Stimulated activated CD4-positive, alpha-beta T cell treated with anti-CD3 and anti-CD28 coated beads, Interleukin-15, amount 100 ng/mL, for 24 hours (primary cell): Measurements from ENCODE around the gene ATP2B2.
"Not testable (repeated sequence)": the region's sequence is repeated elsewhere in the genome, so short reads cannot be mapped to it uniquely, and the experiment has no call there.

Experiments
- DNase-seq: peaks from one replicate; pipeline ENCODE4 v3.0.0-alpha.2; 2020

ATP2B2 gene

DNA sequence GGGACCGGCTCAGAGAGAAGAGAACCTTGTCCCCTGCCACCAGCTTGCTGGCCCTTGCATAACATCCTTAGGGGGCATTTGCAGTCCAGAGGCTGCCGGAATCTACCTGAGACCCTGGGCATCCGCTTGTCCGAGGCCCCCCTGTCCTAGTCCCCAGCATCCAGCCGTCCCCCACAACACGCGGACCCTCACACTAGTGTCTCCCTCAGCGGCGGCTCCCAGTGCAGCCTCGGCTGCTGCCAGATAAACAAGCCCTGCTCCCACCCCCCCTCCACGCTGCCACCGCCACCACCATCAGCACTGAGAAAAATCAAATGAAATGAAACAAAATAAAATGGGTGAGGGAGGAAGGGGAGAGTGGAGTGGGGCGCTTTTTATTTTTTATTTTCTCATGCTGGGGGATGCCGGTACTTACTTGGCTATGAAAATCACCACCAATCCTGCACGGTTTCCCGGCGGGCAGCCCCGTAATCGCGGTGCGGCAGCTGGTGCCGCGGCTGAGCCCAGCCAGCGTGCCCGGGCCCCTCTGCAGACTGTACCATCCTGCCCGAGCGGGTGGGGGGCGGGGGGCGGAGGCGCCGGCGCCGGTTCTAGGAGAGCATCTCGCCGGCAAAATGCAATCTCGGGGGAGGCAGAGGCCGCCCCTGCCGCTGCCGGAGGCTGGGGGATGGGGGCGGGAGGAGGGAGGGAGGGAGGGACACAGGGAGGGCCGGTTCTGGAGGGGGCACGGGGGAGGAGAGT lies at the start of gene ATP2B2:
ATP2B2 (minus strand) TSS at position 537 of the 741 bp plus-strand sequence. CDS start 56,043 bp downstream, outside the sequence.
- DNase-seq, result peak; percentile 28

DNA sequence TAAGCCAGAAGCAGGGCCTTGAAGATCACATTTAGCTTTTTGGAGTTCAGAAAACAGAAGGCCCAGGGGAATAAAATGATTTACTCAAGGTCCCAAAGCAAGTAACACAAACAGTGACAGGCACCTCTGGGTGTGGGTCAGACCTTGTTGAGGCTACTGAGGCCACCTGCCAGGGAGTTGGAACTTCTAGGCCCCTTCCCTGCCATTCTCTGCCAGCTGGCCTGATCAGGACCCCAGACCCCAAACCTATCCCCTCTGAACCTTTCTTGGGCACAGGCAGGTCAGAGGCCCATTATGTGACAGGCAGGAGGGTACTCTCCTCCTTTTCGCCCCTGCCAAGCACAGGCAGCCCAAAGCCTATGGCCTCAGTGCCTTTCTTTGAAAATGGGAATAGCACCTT lies 49.4 kb upstream of the ATP2B2 start:
- DNase-seq, result no peak

DNA sequence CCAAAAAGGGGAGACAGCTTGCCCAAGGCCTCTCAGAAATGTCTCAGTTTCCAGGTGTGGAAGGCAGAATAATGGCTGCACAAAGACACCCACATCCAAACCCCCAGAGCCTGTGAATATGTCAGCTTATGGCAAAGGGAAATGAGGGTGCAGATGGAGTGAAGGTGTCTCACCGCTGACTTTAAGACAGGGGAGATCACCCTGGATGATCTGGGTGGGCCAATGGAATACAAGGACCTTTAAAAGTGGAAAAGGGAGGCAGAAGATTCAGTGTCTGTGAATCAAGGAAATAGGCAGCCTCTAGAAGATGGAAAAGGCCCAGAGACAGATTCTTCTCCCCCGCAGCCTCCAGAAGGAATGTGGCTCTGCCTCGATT lies 48.8 kb upstream of the ATP2B2 start:
- no peak for DNase-seq

- DNase-seq, result no peak
Observed at GRCh38 chr3:10553591-10554235, 48.3 kb upstream of the ATP2B2 start.

DNA sequence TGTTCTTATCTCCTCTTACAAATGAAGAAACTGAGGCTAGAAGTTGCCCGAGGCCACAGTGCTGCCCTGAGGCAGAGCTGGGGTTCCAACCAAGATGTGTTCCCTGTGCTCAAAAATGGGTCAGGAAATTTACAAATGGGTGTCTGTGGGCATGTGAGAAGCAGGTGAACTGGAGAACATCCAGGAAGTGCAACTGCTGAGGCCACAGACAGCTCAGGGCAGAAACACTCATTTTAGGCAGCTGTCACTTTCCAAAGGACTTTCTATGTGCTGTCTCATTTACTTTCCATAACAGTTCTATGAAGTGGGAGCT lies 47.2 kb upstream of the ATP2B2 start:
- peak; percentile 33 for DNase-seq

DNA sequence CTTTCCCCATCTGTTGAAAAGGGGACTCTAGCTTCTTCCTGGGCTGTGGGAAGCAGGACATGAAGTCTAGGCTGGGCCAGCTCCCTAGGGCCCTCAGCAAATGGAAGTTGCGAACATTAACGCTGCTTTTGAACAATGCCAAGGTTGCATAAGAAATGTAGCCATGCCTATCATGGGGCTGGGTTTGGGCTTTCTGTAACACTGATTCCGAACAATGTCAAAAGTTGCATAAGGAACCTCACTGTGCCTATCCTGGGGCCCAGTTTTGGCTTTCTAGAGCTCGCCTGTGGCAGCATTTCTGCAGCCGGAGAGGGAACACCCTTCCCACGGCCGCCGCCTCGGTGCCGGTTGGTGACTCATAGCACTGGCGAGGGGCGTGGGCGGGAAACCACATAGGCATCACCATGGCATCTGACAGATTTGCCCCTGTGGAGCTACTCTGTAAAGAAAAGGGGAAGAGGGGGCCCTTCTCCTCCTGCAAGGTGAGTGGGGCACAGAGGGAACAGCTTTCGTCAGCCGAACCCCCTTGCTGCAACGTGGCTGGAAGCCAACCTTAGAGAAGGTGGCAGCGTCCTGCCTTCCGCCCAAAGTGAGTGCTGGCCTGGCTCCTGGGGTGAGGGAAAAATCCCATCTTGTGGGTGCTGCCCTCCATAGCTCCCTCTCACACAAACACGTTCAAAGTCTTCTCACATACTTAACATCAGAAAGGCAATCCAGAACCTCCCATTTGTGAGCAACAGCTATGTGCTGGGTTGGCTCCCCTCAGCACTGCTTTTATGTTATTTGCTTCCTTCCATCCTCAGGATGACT lies 46.6 kb upstream of the ATP2B2 start:
- peak; percentile 92 for DNase-seq

GRCh38 chr3:10551139-10551538 lies 45.8 kb upstream of the ATP2B2 start:
- no peak for DNase-seq

- no peak for DNase-seq
Observed at GRCh38 chr3:10550705-10551104, 45.3 kb upstream of the ATP2B2 start.

DNA sequence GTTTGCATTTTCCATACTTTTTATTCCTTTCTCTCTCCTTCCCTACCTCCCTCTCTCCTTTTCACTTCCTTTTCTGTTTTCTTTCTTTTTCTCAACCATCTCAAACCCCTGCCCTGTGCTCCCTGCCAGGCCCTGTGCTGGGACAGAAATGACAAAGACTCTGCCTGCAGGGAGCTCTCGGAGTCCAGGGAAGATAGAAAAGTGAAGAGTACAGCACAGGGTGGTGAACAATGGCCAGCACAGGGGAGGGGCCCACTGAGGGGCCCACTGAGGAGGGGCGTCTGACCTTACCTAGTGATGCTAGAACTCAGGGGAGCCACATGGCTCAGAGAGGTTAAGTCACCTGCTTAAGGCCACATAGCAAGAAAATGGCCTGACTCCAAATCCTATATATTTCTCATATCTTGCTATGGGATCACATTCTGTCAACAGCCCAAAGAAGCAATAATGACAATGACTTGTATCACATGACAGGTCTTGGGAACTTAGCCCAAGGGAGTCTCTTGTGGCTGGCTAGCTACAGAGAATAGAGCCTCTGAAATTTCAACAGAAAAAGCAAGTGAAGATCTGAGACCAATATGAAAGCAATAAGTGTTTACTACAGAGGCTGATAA lies 44.3 kb upstream of the ATP2B2 start:
- no peak for DNase-seq

DNA sequence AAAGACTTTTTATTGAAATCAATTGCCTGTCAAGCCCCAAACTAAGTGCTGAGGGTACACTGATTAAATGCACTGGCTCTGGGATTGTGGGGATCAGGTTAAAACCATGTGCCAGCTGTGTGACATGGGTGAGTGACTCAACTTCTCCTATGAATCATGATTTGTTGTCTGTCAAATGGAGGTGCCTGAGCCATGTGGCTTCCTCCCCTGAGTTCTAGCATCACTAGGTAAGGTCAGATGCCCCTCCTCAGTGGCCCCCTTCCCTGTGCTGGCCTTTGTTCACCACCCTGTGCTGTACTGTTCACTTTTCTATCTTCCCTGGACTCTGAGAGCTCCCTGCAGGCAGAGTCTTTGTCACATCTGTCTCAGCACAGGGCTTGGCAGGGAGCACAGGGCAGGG lies 43.6 kb upstream of the ATP2B2 start:
- DNase-seq, result peak; percentile 25

DNA sequence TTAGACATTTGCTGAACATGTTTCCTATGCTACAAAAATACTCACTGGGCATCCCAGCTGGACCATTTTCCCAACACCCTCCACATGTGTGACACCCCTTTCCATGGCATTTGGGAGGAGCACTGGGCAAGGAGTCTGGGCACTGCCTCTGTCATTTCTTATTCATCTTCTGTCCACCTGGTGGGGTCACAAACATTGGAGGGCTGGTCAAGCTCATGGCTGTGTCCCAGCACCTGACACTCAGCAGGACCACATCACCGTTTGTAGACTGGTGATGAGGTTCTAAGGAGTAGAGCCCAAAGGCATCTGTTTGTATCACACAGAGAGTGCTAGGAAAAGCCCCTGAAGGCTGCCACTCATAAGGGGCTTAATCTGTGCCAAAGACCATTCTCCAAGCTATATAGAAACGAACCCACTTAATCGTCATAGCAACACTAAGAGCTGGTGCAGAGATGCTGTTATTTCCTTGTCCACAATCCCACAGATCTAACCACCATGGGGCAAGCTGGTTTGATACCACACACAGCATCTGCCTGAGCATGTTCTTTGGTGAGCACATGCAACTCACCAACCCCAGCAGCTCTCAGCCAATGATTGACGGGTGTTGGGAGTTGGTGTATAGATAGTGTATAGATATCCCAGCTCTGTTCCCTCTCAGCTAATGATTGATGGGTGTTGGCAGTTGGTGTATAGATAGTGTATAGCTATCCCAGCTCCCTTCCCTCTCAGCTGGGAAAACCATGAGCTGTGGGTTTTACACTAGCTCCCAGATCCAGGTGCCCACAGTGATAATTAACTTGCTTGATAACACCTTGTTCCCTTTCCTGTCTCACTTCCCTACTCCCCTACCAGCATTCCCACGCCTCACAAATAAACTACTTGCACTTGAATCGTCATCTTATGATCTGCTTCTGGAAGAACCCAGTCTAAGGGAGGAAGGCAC lies 42.7 kb upstream of the ATP2B2 start:
- no peak for DNase-seq

DNA sequence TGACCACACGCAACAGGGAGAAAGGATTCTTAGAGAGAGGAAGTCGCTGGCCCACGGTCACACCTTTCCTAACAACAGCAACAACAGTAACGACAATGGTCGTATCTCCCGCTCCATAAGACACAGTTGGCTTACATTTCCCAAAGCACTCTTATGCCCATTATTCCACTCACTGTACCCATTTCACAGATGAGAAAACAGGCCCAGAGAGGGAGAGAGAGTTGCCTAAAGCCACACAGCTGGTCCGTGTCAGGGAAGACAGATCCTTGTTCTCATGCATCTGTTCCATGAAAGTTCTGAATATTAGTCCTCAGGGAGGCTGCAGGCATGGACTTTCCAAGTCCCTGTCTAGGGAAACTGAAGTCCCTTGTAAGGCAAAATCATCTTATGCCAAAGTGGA lies 42.0 kb upstream of the ATP2B2 start:
- DNase-seq, result no peak

GRCh38 chr3:10546820-10547263 lies 41.5 kb upstream of the ATP2B2 start:
- no peak for DNase-seq

- no peak for DNase-seq
Observed at GRCh38 chr3:10546181-10546624, 40.8 kb upstream of the ATP2B2 start.

DNA sequence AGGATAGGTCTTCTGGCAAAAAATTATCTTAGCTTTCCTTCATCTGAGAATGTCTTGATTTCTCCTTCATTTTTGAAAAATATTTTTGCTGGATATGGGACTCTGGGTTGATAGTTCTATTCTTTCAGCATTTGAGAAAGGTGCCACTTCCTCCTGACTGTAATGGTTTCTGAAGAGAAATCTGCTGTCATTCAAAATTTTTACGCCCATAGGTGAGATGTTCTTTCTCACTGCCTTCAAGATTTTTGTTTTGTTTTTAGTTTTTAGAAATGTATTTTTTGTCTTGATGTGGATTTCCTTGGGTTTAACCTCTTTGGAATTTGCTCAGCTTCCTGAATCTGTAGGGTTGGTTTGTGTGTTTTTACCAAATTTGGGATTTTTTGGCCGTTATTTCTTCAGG lies 37.1 kb upstream of the ATP2B2 start:
- DNase-seq, result no peak

DNA sequence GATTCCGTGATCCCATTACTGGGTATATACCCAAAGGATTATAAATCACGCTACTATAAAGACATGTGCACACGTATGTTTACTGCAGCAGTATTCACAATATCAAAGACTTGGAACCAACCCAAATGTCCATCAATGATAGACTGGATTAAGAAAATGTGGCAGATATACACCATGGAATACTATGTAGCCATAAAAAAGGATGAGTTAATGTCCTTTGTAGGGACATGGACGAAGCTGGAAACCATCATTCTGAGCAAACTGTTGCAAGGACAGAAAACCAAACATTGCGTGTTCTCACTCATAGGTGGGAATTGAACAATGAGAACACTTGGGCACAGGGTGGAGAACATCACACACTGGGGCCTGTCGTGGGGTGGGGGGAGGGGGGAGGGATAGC lies 35.0 kb upstream of the ATP2B2 start:
- not testable (repeated sequence) for DNase-seq

DNA sequence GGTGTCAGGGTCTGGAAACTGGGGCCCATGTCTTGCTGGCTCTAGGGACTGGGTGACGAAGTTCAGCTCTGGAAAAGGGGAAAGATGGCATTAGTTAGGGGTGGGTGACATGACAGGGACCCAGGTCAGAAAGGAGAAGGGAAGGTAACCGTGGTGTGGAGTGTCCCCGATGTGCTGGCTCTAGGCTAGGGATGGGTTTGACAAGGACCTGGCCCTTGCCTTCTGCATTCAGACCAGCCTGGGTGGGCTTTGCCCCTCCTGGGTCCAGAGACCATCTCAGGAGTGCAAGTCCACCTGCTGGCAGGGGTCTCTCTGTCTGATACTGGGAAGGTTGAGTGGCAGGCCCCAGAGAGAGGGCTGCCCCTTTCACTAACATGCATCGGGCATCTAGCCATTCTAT lies 28.7 kb upstream of the ATP2B2 start:
- no peak for DNase-seq

DNA sequence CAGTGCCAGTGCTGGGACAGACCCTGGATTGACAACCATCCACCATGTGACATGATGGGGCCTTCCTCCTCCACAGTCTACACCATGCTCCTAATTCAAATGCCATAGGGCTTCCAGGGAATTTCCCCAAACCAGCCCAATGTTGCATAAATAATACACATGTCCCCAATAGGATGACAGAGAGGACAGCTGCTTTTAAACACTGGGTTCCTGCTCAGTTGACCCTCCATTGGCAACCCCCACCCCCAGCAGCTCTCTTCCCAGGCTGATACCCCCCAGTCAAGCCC lies 28.3 kb upstream of the ATP2B2 start:
- no peak for DNase-seq

GRCh38 chr3:10532939-10533736 lies 27.8 kb upstream of the ATP2B2 start:
- no peak for DNase-seq

DNA sequence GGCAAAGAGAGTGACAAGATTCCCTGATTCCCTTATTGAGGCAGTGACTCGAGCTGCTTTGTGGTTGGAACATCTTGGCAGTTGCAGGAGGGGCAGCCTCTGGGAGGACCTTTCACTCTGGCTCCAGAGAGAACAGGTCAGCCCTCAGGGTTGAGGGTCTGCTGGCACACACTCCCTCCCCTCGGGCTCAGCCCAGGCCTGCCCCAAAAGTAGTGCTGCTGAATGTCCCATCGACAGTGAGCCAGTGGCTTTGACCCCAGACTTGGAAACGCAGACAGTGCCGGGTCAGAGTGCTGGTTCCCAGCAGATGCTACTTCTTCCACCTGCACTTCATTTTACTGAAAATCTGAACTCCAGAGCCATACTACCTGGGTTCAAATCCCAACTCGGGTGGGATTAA lies 25.6 kb upstream of the ATP2B2 start:
- DNase-seq, result no peak

DNA sequence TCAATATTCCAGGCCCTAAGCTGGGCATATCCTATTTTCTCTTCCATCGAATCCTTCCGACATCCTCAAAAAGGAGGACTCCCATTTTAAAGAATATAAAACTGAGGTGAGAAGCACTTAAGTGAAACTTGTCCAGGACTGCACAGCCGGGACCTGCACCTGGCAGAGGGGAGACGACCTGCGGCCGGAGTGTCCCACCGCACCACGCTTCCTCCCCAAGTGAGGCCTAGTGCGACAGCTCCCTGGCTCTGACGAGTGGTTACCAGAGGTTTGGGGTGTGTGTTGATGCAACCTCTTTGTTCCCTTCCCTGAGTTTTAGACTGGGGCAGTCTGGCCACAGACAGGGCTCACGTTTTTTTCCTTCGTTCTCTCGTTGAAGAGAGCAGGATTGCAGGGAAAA lies 24.9 kb upstream of the ATP2B2 start:
- DNase-seq, result no peak

DNA sequence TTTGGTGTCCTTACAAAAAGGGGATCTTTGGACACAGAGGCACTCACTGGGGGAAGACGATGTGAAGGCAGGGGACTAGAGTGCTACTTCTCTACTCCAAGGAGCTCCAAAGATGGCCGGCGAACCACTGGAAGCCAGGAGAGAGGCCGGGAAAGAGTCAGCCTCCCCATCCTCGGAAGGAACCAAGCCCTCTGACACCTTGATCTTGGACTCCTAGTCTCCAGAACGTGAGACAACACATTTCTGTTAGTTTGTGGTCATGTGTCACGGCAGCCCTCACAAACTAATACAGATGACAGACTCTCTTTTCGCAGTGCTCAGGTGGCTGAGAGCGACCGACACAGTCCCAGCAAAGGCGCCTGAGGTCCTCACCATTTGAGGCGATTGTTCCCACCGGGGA lies 24.4 kb upstream of the ATP2B2 start:
- DNase-seq, result no peak
